GM18868 (cell line): Measurements from ENCODE around the gene UGCG.
"Not testable (repeated sequence)": the region's sequence is repeated elsewhere in the genome, so short reads cannot be mapped to it uniquely, and the experiment has no call there.

Experiments used
- ATAC-seq: cut with Tn5 transposase; IDR thresholded peaks from one replicate; pipeline ENCODE4 v1.9.1; 2021; ENCODE audit warnings: mild to moderate bottlenecking, moderate library complexity; ENCODE audit not compliant: unreplicated experiment

The UGCG gene

DNA sequence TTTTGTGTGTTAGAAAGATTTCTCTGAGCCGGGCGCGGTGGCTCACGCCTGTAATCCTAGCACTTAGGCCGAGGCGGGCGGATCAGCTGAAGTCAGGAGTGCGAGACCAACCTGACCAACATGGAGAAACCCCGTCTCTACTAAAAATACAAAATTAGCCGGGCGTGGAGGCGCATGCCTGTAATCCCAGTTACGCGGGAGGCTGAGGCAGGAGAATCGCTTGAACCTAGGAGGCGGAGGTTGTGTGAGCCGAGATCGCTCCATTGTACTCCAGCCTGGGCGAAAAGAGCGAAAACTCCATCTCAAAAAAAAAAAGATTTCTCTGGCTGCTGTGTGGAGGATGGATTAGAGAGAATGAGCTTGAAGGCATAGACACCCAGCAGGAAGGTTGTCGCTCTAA, 51.5 kb downstream of the UGCG start:
- not testable (repeated sequence) for ATAC-seq

DNA sequence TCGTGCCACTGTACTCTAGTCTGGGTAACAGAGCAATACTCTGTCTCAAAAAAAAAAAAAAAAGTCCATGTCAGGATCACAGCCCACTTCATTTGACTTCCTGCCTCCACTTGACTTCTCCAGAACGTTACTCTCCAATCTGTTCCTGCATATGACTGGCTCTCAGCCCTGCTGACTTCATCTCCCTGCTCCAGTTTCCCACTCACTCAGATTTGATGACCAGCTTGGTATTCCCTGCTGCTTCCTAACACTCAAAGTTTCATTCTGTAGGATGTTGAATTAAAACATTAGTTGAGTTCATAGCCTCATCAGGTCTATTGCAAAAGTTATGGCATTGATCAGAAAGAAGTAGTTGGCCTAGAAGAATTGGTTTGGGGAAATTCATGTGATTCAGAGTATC, 52.3 kb downstream of the UGCG start:
- ATAC-seq = no peak

DNA sequence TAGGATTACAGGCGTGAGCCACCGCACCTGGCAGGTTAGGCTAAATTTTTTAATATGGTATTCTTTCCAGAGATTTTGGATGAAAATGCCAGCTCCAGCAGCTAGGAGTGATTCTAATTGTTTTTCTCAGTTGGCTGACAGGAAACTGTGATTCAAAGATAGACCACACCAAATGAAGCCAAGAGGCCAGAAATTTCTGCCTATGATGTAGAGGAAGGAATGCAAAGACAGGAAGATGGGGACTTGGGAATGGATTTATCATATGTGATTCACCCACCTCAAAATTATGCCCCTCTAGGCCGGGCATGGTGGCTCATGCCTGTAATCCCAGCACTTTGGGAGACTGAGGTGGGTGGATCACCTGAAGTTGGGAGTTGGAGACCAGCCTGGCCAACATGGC, 53.3 kb downstream of the UGCG start:
- no peak for ATAC-seq

DNA sequence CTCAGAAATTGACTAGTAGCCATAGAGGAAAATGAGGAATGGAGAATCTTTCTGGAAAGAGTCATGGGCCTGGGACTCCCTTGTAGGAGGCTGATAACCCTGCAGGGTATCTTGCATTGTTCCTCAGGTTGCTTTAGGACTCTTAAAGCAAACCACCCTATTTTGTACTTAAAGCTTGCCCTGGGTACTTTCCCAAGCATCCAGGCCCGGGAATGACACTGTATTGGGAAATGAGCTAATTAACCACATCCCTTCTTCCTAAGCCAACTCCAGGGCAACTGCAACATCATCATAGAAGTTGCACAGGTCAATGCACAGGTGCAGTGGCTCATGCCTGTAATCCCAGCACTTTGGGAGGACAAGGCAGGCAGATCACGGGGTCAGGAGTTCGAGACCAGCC, 55.9 kb downstream of the UGCG start:
- no peak for ATAC-seq

DNA sequence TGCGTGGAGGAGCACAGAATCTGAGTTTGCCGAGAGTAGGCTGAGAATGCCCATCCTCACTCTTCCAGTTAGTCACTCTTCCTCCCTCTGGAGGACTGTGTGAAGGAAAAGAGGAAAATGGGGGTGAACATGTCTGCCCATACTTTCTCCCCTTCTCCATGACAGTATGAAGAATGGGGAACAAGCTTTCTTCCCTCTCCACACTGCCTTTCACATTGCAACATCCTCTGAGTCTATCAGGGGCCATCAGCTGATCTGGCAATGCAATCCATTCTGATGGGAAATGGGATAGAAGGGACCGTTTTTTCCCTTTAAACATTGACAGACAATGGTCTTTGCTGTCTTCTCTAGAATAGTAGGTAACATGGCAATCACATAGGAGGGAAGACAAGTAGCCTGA, 56.8 kb downstream of the UGCG start:
- ATAC-seq = no peak

DNA sequence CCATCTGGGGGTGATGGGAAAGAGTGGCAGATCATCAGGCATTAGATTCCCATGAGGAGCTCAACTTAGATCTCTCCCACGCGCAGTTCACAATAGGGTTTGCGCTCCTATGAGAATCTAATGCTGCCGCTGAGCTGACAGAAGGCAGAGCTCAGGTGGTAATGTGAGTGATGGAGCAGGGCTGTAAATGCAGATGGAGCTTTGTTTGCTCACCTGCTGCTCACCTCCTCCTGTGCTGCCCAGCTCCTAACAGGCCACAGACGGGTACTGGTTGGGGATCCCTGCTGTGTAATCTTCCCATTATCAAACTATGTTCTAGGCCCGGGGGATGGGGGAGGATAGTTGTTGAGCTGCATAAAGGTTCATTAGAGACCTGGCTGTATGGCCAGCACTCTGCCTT, 58.4 kb downstream of the UGCG start:
- ATAC-seq = no peak

DNA sequence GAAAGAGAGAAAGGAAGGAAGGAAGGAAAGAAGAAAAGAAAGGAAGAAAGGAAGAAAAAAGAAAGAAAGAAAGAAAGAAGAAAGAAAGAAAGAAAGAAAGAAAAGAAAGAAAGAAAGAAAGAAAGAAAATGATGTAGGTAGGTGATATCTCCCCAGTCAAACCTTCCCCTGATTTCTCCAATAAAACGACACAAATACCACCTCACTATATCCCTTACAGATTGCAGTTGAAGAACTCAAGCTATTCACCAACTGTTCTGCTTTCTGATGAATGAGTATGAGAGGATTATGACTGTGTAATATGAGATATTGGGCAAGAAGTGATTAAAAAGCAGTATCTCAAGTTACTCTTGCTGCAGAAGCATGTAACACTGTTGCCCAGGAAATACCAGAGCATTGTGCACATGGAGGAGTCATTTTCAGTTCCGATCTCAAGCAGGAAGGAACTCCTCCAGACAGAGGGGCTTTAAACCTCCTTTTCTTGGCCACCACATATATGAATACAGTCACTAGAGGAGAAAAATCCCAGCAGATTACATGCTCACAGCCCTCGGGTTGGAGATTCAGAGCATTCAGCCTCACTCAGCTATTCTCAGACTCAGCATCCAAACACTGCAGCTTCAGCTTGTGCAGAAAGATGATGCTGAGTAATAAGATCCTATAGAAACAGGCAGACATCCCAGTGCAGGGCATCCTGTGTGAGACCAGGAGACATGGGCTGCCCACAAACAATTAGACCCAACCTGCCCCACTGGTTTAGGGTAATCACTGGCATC, 61.4 kb downstream of the UGCG start:
- ATAC-seq = no peak

DNA sequence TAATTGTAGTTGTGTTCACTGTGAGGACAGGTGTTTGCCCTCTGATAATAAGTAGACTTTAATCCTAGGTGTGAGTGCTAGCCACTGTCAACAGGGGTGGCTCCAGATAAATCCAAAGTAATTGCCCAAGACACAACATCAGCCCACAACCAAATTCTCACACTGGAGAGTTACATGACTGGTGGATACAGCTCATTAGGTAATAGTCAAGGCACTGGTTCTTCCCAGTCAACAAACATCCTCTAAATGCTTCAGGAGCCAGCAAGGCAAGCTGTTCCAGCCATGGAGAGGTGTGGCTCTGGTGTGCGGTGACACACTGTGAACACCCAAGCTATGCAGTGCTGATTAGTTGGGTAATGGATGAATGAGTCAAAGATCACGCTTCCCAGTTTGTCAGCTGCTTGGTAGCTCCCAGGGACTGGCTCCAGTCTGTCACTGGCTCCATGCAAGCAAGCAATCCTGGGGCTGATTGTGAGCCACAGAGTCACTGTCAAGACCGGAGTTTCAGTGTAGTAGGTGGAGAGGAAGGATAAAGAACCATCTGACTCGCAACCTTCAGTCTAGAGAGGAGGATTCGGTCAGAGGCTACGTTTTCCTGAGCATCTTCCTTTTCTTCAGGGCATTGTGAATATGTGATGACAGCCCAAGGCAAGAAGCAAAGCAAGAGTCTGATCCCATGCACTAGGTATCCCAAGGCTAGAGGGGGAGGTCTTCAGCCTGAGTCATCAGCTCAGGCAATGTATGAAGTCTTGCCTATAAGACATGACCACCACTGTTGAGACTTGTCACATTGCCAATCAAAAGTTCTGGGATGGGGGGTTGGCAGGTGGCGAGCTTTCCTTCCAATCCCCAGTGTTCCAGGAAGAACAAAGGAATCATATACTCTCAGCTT, 63.1 kb downstream of the UGCG start:
- ATAC-seq = no peak

DNA sequence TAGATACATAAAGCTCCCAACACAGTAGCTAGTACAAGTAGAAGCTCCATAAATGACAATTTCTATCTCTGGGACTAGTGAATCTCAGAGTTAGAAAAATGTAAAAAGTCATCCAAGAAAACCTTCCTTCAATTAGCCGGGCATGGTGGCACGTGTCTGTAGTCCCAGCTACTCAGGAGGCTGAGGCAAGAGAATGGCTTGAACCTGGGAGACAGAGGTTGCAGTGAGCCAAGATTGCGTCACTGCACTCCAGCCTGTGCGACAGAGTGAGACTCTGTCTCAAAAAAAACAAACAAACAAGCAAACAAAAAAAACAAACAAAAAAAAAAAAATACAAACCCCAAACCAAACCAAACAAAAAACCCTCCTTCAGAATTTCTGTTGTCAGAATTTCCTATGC, 63.9 kb downstream of the UGCG start:
- not testable (repeated sequence) for ATAC-seq

DNA sequence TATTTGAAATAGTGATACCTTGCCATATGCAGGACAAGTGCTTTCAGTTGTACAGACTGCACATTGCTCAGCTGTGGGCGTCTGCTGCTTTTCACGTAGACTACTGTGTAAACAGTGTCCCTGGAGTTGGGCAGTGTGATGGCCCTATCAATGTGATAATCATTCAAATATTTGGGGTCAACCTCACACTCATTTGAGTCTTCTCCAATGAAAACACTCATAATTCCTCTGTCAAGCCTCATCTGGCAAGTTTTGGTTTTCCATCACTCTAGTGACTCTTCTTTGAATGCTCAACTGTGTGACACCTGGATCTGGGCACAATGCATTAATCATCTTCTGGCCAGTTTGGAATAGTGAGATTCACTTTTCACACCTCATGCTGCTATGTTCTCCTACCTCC, 64.4 kb downstream of the UGCG start:
- ATAC-seq = no peak

DNA sequence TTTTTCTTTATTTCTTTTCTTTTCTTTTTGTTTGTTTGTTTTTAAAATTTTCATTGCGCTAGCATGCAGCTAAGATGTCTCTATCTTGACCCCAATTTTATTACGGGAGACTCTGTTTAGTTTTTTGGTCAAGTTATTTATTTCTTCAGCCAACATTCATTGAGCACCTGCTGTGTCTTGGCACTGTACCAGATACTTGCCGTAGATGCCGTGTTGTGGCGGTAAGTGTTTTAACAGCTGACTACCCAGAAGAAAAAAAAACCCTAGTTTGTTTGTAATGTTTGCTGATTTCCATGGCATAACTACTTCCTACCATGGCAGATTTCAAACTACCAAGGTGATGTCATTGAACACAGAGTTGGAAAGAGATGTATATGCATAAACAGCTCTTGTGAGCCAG, 65.0 kb downstream of the UGCG start:
- ATAC-seq = no peak

DNA sequence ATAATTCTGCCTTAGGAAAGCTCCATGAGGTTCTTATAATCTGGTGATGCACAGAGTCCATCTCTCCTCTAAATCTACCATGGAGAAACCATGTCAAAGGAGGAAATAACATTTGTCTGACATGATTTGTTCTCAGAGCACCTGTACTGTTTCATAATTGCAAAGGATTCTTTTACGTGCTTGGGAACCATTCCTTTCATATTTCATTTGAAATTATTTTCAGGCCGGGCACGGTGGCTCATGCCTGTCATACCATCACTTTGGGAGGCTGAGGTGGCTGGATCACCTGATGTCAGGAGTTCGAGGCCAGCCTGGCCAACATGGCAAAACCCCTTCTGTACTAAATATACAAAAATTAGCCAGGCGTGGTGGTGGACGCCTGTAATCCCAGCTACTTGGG, 65.4 kb downstream of the UGCG start:
- ATAC-seq = no peak

DNA sequence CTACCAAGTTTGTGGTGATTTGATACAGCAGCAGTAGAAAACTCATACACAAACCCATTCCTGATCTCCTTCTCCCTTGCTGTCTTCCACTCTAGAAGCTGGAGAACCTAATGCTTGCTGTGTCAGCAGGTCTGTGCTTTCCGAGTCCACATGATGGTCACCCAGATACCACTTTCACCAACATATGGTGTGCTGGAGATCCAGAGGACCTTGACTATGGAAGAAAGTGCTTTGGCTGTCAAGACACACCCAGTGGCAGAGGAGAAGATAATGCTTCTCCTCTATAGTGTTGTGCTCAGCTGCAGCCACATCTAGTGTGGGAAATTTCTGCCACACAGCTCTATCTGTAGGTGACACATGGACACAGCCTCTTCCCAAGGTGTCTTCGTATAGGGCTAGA, 67.4 kb downstream of the UGCG start:
- no peak for ATAC-seq

DNA sequence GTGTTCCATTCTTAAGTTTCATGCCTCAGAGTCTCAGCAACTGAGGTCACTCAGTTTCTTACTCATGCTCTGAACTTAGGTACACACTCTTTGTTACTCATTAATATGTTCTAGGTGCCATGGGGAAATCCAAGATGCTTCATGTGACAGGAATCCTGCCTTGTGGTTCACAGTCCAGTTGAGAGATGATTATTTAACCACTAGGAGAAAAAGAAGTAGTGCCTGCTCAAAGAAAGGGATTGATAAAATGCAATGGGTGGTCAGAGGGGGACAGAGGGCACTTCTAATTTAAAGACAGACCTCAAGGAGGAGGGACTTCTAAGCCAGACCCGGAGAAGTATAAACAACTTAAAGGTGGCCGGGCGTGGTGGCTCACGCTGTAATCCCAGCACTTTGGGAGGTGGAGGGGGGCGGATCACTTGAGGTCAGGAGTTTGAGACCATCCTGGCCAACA, 69.0 kb downstream of the UGCG start:
- peak; percentile 80 for ATAC-seq

DNA sequence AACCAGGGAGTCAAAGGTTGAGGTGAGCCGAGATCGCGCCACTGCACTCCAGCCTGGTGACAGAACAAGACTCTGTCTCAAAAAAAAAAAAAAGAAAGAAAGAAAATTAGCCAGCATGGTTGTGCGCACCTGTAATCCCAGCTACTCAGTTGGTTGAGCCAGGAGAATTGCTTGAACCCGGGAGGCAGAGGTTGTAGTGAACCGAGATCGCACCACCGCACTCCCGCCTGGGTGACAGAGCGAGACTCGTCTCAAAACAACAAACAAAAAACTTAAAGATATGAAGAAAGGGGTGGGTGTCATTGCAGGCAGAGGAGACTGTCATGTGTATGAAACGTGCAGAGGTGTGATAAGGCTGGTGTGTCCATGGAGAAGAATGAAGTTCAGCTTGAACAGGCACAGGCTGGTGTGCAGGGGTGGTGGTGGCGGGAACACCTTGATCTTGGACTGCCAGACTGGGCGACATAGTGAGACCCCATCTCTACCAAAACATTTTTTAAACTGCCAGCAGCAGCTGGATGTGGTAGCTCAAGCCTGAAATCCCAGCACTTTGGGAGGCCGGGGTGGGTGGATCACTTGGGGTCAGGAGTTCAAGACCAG, 69.6 kb downstream of the UGCG start:
- ATAC-seq = no peak

DNA sequence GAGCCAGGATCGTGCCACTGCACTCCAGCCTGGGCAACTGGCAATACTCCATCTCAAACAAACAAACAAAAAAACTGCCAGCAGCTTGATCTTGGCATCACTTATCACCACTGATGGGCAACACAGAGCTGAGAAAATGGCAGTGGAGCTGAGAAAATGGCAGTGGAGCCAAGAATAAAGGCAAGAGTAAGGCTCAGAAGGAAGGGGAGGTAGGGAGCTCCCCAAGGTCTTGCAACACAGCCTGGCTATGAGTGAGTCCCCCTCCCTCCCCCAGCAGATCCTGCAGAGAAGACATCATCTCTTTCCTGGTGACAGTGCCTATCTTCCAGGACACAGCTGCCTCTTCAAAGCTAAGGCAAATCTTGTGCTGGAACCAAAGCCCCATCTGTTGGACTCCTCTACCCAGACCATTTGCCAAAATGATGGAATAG, 70.3 kb downstream of the UGCG start:
- no peak for ATAC-seq

DNA sequence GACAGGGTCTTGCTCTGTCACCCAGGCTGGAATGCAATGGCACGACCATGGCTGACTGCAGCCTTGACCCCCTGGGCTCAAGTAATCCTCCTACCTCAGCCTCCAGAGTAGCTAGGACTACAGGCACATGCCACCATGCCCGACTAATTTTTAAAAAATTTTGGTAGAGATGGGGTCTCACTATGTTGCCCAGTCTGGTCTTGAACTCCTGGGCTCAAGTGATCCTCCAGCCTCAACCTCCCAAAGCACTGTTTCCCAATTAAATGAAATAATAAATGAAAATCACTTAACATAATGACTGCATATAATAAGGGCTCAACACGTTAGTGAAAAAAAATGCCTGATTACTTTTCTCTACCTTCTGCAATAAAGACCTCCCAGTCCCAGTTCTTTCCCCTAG, 71.0 kb downstream of the UGCG start:
- ATAC-seq = no peak

DNA sequence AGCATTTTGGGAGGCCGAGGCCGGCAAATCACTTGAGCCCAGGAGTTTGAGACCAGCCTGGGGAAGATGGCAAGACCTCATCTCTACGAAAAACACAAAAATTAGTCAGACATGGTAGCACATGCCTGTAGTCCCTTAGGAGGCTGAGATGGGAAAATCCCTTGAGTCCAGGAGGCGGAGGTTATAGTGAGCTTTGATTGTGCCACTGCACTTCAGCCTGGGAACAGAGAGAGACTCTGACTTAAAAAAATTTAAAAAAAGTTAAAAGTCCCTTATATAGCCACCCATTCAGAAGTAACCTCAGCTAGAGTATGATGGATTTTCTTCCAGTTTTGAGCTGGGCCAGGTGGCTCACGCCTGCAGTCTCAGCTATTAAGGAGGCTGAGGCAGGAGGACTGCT, 72.4 kb downstream of the UGCG start:
- peak; percentile 59 for ATAC-seq

DNA sequence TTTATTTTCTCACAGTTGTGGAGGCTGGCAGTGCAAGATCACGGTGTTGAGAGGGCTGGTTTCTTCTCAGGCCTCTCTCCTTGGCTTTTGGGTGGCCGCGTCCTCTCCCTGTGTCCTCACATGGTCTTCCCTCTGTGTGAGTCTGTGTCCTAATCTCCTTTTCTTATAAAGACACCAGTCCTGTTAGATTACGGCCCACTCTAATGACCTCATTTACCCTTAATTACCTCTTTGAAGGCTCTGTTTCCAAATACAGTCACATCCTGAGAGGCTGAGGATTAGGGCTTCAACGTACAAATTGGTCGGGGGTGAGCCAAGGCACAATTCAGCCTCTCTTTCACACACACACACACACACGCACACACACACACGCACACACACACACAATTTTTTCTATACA, 73.0 kb downstream of the UGCG start:
- no peak for ATAC-seq

DNA sequence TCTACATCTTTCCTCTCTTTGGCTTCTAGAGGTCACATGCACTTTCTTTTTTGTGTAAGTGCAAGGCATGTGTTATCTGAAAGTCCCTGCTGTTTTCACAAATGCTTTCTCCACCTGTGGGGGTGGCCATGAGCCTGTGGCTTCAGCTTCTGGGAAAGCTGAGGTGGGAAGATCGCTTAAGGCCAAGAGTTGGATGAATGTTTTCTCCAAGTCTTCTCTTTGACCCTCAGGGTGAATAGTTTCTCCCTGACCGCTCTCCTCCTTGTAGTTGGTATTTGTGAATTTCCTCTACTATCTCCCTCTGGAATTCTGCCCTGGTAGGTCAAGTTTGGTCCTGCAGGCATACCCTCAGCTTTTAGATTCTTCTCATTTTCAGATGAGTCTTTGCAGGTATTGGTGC, 74.2 kb downstream of the UGCG start:
- ATAC-seq = no peak

DNA sequence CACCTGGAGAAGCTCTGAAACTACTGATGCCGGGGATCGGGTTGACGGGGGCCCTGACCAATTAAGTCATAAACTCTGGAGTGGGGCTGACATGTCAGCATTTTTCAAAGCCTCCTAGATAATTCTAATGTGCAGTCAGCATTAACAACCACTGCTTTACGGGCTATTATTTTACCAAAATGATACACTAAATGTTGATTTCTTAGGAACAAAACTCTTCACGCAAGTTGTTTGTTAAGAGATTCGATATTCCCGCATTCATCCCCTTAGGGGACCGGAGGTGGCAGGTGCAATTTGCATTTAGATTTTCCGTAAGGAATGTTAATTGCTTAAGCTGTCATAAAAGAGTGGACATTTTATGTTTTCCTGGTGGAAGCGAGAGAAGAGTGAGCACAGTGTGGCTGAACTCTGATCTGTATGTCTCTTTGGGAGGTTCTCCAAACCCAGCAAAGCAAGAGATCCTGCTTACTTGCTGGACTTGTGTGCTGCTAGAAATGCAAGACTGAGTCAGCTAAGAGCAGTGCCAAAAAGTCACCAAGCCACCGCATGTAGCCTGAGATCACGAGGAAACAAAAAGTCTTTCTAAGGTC, 77.6 kb downstream of the UGCG start:
- ATAC-seq = no peak
